Activated CD8-positive, alpha-beta memory T cell treated with anti-CD3 and anti-CD28 coated beads, Interleukin-2, amount 50 U/mL, for 48 hours (primary cell): Measurements from ENCODE around the gene DNAH17.

Experiments used
- DNase-seq: peaks from one replicate; pipeline ENCODE4 v3.0.0-alpha.2; 2020

DNAH17 gene

DNA sequence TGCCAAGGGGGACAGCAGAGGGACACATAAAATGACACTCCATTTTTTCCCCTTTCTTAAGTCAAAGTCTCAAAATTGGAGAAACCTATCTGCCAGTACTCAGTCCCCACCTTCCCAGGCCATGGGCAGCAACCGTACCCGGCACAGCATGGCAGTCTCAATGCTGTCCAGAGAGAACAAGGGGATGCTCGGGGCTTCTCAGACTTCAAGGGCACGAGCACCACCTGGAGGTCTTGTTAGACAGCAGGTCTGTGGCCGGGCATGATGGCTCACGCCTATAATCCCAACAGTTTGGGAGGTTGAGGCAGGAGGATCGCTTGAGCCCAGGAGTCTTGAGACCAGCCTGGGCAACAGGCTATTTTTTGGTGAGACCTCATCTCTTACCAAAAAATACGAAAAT is 3.2 kb downstream of the DNAH17 start:
- no peak for DNase-seq

DNA sequence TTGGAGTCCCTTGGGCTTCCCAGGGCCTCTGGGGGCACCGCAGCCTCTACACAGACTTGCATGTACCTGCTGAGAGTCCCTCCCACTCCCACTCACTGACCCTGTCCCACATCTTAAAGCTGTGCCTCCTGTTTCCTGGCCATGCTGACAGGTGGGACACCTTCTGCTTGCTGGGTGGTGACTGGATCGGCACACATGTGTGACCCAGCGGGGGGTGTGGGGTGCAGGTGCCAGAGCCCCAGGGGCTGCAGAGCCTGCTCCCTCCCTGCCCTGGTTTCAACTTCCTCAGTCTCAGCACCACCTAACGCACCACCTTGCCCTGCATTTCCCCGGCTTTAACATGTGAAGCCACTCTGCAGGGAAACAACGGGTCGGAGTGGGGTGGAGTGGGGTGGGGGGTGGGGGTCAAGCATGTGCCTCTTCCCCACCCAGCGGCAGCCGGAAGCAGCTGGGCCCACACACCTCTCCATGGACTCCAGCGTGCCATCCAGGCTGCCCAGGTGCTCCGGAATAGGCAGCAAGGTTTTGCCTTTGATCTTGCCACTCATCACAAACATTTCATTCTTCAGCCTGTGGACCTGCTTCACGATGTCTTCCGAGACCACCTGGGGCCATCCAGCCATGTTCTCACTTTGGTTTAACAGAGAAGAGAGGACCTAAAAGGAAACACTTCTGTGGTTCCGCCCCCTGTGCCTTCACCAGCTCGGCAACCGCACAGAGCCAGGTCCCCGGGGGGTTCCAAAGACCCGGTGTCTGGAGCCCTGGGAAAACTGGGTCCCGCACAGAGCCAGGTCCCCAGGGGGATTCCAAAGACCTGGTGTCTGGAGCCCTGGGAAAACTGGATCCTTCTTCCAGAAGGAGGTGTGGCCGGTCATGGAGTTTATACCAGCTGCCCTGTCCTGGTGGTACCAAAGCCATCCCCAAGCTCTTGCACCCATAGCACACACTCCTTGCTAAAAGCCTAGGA is 4.7 kb downstream of the DNAH17 start:
- DNase-seq: no peak

DNA sequence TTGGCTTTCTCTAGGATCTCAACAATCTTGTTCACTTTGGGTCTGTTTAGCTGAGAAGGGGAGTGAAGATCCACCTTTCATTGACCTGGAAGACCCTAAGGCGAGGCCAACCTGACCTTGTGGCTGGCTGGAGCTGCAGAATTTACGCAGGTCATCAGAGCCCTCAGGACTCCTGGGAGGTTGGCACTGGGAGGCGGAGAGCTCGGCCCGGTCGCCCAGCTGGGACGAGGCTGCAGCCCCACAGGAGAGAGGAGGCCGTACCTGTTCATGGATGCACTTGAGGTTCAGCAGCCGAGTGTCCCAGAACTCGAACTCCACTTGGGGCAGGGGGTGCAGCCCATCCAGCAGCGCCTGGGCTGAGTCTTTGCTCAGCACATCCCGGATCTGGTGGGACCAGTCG is 5.9 kb downstream of the DNAH17 start:
- no peak for DNase-seq

DNA sequence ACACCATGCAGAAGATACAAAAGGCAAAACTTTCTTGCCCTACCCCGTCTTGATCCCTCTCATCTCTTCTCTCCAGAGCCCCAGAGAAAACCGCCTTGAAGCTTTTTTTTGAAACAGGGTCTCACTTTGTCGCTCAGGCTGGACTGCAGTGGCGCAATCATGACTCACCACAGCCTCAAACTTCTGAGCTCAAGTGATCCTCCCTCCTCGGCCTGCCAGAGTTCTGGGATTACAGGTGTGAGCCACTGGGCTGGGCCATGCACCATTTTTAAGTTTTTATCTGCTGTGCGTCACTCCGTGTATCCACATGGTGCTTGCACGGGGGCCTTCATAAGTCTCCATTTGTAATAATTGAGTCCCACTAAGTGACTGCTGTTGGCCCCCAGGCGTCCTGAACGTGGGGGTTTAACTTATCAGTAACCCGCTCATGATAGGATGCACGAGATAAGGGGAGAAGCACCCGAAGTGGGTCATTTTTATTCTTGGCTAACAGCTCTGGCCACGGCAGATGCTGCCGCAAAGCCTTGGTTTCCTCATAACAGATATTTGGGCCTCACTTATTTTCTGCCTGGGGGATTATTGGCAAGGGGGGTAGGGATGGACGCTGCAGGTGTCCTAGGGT is 8.6 kb downstream of the DNAH17 start:
- DNase-seq: no peak

DNA sequence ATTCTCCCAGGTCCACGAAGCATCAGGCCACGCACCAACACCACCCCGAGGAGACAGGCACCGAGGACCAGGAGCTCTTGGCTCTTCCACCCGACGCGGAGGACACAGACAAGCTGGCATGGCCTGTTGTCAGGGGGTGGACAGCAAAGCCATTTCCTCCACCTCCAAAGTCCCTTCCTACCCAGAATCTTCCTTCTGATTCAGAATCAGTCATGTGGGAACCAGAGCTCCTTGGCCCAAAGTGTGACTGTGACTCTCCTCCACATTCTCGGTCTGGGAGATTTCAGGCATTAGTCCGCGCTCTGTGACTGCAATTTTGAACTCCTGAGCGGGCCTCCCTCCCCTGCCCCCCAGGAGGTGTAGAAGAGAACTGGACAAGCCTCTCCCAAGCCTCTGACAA is 9.2 kb downstream of the DNAH17 start:
- no peak for DNase-seq

DNA sequence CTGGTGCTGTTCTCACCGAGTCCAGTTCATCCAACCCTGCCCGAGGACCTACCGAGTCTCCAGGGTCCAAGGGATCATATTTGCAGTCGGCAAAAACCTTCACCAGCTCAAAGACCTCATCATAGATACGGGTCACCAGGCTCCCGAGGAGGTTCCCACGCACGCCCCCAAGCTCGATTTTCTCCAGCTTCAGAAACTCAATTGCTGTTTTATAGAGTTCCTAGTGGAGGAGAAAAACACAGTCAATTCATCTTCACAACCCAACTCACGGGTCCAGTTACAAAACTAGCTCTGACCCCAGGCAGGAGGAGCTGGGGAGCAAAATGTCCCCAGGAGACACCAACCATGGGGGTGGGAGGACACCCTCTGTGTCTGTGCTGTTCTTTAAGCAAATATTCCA is 10.2 kb downstream of the DNAH17 start:
- no peak for DNase-seq

DNA sequence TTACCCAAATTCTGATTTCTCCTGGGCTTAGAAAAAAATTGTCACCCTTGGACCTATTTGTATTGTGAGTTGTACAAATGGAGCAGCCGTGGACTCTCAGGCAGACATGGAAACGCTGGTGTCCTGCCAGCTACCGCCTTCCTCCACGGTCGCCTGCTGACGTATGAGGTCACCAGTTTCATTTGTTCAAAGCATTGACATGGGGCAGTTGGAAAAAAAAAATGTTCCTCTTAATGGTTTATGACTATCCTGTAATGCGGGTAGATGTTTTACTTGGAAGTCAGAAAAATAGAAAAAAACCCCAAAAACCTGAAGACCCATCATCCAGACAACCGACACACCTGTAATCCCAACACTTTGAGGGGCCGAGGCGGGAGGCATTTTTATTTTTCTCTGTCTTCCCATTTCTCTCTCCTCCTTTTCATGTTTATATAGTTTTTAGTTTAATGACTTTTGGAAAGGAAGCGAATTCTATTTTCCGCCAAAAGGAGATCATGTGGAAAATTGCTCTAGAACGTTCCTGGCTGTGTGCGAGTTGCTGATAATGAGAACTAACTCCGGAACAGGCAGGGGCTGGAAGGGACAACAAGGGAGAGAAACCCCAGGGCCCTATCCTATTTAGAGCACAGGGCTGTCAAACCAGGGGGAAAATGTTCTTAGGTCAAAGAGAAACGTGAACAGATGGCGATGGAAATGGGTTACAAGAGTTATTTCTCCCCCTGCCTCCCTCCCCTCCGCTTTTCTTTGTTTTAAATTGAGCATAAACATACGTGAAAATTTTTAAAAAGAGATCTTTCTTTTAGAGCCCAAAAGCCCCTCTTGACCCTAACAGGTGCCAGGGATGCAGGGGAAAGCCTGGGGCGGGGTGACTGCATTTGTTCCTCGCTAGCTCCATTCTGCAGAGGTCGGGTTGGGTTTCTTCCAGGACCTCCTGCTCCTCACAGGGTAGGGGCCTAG is 13.7 kb downstream of the DNAH17 start:
- no peak for DNase-seq

DNA sequence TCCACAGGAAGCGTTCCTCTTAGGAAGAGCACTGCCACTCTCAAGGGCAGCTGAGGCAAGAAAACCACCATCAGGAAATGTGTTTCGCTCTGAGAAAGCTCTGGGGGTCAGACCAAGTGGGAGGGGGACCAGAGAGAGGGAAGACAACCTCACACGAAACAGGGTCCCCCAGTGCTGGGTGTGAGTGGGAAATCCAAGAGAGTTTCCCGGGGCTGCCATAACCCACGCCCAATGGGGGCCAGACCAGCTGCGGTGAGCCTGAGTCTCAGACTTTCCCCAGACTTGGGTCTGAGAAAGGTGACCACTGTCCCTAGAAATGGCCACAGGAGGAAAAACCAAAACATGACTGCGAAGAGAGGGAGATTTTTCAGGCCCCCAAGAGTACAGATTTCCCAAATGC is 14.5 kb downstream of the DNAH17 start:
- DNase-seq: no peak

DNA sequence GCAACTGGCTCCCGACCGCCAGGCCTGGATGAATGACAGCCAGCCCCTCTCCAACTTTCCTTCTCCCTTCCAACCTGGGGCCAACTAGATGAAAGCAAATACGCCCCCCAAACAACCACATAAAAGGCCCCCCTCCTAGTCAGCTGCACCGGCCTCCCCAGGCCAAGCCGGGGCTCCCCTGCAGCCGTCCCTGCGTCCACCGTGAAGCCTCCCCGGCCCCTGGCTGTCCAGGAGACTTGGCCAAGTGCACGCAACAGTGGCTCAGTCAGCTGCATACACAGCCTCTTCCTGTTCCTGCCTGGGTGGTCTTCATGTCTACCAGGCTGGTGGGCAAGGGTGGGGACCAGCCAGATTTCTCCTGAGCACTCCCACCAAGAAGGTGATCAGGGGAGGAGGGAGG is 16.0 kb downstream of the DNAH17 start:
- no peak for DNase-seq

DNA sequence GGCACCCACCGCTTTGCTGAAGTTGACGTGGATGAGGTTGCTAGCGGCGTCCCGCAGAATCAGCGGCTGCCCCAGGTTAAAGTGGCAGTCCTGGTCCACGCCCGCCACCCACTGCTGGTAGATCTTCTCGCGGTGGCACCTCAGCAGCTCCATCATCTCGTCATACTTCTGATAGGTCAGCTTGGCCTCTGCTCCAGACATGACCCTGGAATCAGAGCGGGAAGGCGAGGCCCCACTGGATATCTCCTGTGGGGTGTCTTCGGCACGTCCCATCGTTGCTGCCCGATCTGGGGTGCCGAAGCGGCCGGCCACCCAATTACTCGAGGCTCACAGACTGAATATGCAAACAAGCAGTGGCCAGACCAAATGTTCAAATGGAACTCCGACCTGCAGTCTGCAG is 16.5 kb downstream of the DNAH17 start:
- DNase-seq: no peak

DNA sequence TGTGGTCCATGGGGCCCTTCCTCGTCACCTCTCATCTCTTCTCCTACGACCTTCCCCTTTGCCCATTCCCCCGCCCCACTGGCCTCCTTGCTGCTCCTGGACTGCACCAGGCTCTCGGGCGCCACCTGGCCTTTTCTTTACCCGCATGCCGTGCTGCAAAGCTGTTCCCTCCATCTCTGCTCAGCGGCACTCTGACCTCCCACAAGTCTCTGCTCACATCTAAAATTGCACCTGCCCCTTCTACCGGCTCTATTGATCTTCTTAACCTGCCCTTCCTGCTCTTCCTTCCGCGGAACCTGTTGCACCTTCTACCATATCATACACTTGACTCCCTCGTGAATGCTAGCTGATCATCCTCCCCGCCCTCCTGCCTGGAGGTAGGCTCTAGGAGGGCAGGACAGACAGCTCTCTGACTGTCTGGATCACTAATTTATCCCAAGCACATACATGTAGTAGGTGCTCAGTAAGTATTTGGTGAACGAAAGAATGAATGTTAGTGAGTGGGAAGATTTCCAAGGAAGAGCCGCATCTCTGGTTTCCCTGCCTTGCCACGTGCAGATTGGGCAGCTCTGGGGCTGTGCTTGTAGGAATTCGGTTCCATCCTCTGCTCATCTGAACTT is 17.3 kb downstream of the DNAH17 start:
- DNase-seq: no peak

DNA sequence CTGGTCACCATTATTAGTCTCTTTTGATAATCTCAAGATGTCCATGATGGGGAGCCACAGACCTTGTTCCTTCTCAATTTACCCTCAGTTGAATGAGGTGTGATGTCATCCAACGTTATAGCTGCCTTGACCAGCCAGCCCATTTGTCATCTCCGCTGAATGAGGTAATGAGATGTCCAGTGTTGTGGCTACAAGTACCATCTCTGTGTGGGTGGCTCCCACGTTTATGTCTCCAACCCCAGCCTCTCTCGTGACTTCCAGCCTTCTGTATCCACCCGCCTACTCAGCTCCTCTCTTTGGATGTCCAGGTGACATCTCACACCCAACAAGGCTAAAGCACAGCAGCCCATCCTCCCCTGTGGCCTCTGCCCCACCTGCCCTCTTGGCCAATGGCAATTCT is 18.2 kb downstream of the DNAH17 start:
- no peak for DNase-seq

DNA sequence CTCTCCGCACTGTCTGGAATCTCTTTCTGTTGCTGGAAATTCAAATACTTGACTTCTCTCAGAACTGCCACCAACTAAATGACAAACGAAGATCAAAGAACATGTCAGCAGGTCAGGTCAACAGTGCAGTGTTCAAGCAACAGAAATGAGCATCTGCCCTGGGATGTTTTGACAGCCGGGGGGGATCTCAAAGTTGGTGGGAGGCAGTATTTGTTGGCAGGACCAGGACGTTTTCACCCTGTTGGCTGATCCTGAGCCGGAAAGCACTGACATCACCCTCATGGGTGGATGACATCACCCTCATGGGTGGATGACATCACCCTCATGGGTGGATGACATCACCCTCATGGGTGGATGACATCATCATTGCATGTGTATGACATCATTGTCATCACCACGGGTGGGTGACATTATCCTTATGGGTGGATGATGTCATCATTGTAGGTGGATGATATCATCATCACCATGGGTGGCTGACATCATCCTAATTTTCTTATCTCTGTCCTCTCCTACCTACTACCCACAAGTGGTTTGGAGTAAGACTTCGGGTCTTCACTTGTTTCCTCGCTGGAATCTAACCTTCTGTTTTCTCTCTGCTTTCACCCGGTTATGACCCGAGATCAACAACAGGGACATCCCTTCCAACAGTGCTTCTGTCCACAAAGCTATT is 18.9 kb downstream of the DNAH17 start:
- no peak for DNase-seq

DNA sequence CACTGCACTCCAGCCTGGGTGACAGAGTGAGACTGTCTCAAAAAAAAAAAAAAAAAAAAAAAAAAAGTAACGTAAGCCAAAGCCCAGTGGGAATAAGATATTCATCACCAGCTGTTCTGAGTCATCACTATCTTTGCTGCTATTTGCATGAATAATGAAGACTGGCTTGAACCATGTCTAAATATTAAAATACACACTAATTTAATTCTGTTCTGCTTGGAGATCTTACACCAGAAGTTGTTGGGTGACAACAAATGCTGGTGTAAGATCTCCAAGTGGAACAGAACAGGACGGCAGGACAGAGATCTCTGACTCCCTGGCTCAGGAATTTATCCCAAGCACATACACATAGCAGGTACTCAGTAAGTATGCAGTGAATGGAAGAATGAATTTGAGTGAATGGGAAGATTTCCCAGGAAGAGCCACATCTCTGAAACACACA is 19.6 kb downstream of the DNAH17 start:
- no peak for DNase-seq

DNA sequence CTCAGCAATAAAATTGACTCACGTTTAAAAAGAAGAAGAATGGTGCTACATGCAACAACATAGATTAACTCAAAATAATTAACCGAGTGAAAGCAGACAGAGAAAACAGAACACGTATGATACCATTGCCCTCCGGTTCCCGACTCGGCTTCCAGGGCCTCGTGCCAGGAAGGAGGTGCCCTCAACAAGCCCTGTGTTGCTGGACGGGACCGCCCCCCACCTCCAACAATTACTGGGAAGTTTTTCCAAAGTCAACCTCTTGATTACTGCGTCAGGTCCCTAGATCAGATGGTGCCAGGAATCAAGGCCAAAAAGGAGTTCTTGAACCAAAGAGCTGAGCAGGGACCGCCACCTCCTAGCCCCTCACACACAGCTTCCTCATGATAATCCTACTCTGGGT is 20.4 kb downstream of the DNAH17 start:
- no peak for DNase-seq

DNA sequence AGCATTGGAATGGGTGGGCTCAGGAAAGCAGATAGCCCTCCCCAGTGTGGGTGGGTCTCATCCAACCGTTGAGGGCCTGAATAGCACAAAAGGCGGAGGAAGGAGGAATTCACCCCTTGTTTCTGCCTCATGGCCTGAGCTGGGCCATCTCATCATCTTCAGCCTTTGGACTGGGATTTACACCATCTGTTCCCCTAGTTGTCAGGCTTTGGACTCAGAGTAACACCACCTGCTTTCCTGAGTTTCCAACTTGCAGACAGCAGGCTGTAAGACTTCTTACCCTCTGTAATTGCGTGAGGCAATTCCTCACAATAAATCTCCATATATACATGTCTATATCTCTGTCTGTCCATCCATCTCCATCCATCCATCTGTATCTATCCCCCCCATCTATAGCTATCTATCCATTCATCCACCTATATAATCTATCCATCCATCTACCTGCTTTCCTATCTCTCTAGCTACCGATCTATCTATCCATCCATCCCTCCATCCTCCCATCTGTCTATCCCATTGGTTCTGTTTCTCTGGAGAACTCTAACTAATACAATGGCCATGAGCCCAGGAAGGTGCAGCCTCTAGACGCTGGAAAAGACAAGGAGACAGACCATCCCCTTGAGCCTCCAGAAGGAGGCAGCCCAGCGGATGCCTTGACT is 21.3 kb downstream of the DNAH17 start:
- no peak for DNase-seq

DNA sequence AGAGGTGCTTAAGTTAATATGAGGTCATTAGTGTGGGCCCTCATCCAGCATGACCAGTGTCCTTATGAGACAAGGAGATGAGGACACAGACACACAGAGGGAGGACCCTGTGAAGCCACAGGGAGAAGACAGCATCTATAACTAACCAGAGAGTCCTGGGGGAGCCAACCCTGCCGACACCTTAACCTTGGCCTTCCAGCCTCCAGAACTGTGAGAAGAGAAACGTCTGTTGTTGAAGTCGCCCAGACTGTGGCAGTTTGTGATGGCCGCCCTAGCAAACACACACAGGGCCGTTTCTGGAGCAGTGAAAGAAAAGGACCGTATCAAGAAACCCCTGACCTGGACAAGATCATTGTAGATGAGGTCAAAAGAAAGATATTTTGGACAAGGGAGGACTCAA is 26.7 kb downstream of the DNAH17 start:
- no peak for DNase-seq

DNA sequence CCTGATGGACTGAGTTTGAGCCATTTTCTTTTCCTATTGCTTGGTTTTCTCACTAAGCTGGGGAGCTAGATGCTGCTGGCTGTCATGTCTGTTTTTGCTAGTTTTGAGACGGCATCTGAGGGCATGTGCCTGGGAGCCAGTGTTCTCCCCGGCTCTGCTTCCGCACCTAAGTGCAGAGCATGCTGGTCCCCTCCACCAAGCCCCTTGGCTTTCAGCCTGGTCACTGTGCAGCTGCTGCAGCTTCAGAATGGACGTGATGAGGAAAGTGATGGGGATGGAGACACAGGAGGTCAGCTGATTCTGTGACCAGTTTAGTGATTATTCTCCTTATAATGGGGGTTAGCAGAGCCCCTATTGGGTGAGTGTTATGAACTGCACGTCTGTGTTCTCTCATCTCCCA is 28.5 kb downstream of the DNAH17 start:
- no peak for DNase-seq

DNA sequence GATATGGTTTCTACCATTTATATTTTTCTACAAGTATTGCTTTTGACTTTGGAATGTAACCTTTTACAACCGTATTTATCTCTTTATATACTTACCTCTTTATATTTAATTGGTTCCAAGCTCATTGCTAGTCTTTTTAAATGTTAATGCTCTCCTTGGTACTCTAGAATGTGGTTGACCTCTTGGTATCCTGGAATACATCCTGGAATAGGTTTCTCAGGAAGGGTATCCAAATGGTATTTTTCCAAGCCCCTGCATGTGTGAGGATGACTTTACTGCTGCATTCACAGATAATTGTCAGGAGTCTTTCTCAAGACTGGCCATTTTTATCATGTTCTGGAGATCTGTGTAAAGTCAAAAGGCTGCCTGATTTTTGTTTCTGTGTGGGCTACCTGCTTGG is 30.2 kb downstream of the DNAH17 start:
- no peak for DNase-seq

DNA sequence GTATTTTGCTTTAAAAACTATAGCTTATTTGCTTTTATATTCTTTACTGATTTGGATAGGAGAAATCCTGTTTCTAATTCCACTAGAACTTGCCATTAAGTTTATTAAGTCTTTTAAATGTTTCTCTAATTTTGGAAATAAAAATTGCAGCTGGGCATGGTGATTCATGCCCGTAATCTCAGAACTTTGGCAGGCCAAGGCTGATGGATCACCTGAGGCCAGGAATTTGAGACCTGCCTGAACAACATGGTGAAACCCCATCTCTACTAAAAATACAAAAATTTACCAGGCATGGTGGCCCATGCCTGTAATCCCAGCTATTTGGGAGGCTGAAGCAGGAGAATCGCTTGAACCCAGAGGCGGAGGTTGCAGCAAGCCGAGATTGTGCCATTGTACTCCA is 30.7 kb downstream of the DNAH17 start:
- DNase-seq: no peak

DNA sequence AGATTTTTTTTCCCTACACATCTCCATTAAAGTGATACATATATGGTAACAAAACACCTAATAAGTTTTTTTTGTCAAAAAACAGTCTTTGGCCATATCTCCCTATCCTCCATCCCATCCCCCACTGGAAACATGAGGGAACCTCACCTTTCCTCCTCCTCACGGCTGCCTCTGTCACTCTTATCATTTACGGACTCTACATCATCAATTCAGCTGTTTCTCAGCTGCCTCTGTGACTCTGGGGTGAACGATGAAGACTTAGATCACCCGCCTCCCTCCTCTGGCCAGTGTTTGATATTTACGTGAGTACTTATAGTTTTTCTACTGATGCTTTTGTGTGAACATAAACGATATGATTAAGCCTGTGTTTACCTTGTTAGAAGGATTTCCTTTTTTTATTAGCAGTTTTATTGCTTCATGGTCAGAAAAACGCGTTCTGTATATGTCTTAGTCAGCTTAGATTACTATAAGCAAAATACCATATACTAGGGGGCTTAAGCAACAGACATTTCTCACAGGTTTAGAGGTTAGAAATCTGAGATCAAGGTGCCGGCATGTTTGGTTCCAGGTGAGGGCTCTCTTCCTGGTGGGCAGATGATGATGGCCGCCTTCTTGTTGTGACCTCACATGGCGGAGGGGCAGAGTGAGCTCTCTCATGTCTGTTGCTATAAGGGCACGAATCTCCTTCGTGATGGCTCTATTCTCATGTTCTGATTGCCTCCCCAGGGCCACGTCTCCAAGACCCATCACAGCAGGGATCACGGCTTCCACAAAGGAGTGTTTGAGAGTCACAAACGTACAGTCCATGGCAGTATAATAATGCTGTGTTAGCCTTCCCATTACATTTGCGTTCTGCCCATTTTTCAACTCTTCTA is 32.1 kb downstream of the DNAH17 start:
- DNase-seq: no peak
